Ureter (tissue), 1 donor: ENCODE measurements around the gene INKA1. TPM values are rescaled to one million over a fixed set of nuclear protein-coding genes. Genes with fewer than 3 reads are reported as not detected.
"Not testable (repeated sequence)": the region's sequence is repeated elsewhere in the genome, so short reads cannot be mapped to it uniquely, and the experiment has no call there.

Experiments used
- DNase-seq: peaks from one replicate; pipeline ENCODE4 v3.0.0-alpha.2; 2020; ENCODE audit warnings: low spot score
- total RNA-seq: library from RNA; stranded (reverse); gene quantifications from one replicate; pipeline ENCODE4 v1.2.4, GENCODE V29; 2023
- donor health status: DM: yes; HTN: yes; CAD: no.

Gene INKA1
- total RNA-seq, result 13.8 TPM

DNA sequence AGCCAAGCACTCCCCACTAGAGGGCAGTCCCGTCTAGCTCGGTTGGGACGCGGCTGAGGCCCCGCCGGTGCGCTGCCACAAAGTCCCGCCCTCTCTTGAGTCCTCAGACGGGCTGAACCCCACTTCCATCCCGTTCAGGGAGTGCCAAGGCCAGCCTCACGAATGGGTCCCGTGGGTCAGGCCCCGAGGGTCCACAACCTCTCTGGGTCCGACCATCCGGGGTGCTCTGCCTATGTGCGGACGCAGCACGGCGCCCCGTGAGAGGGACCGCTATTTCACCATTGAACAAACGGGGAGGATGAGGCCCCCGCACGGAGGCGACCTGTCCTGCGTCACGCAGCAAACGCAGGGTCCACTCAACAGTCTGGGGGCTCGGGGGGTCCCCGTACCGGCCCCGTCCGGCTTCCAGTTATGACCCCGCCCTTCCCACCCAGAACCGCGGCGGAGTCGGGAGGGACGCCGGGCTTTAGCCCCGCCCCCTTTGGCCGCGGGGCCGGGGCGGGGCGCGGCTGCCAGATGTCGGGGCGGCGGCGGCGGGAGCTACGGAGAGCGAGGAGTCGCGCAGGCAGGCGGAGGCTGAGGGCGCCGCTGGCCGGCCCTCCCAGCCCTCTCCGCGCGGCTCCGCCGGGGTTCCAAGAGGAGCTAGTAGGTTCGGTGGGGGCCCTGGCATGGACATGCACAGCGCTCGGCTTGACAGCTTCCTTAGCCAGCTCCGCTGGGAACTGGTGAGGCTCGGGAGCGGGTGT is at the start of gene INKA1:
TSS of gene INKA1 (plus strand) at position 543 of the 746 bp plus-strand sequence. CDS start at position 675, 132 bp downstream.
- DNase-seq, result peak; percentile 93

- DNase-seq, result no peak
Observed at GRCh38 chr3:49754536-49754935, 48.5 kb upstream of the INKA1 start.

DNA sequence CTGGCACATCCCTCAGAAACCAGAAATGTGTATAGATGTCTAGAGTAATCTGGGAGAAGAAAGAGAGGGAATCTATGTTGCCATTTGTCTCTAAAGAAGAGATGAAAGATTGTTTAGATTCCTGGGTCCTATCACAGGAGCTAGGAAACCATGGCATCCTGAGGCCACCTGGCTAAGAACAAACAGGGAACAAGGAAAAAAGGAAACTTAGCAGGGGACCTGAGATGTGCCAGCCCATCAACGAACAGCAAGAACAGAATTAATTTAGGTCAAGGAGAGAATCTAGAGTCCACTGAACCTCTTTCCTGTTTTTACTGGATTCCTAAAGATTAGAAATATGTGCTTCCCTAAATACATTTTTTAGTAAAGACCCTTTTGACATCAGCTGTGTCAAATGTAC is 47.0 kb upstream of the INKA1 start:
- DNase-seq, result no peak

GRCh38 chr3:49757197-49757596 is 45.9 kb upstream of the INKA1 start:
- DNase-seq, result no peak

- DNase-seq, result no peak
Observed at GRCh38 chr3:49759226-49759625, 43.8 kb upstream of the INKA1 start.

- DNase-seq, result no peak
Observed at GRCh38 chr3:49761661-49762060, 41.4 kb upstream of the INKA1 start.

- DNase-seq, result no peak
Observed at GRCh38 chr3:49763981-49764380, 39.1 kb upstream of the INKA1 start.

- no peak for DNase-seq
Observed at GRCh38 chr3:49769286-49769915, 33.7 kb upstream of the INKA1 start.

DNA sequence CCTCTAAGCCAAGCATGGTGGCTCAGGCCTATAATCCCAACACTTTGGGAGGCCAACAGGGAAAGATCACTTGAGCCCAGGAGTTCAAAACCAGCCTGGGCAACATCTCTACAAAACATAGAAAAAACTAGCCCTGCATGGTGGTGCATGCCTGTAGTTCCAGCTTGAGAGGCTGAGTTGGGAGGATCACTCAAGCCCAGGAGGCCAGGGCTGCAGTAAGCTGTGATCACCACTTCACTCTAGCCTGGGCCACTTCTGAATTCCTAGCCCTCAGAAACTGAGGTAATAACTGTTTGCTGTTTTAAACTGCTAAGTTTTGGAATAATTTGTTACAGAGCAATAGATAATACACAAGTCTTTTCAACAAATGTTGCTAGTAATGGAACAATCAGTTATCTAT is 33.1 kb upstream of the INKA1 start:
- DNase-seq, result no peak

- no peak for DNase-seq
Observed at GRCh38 chr3:49771340-49771938, 31.6 kb upstream of the INKA1 start.

GRCh38 chr3:49772703-49773102 is 30.4 kb upstream of the INKA1 start:
- DNase-seq, result no peak

DNA sequence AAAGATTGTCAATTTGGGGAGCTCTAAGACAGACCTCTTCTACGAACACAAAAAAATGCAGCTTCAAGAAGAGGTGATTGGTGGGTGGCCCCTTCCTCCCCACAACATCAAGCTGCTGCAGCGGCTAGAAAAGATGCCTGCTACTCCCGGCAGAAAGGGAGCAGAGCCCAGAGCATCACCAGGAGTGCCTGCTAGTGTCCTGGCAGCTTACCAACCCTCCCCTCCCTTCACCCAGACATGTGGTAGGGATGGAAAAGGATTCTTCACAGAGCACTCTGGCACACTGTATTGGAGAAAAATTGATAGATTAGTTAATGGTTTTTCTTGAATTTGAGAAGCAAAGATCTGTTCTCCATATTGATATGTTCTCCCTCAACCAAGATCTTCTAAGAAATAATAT is 27.5 kb upstream of the INKA1 start:
- DNase-seq, result no peak

DNA sequence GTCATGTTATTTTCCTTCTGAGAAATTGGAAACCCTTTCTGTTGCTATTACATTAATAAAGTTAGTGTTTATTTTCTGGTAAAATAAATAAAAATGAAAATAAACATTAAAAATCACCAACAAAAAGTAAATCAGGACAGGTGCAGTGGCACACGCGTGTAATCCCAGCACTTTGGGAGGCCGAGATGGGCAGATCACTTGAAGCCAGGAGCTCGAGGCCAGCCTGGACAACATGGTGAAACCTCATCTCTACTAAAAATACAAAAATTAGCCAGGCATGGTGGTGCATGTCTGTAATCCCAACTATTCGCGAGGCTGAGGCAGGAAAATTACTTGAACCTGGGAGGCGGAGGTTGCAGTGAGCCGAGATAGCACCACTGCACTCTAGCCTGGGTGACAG is 27.0 kb upstream of the INKA1 start:
- DNase-seq, result not testable (repeated sequence)

DNA sequence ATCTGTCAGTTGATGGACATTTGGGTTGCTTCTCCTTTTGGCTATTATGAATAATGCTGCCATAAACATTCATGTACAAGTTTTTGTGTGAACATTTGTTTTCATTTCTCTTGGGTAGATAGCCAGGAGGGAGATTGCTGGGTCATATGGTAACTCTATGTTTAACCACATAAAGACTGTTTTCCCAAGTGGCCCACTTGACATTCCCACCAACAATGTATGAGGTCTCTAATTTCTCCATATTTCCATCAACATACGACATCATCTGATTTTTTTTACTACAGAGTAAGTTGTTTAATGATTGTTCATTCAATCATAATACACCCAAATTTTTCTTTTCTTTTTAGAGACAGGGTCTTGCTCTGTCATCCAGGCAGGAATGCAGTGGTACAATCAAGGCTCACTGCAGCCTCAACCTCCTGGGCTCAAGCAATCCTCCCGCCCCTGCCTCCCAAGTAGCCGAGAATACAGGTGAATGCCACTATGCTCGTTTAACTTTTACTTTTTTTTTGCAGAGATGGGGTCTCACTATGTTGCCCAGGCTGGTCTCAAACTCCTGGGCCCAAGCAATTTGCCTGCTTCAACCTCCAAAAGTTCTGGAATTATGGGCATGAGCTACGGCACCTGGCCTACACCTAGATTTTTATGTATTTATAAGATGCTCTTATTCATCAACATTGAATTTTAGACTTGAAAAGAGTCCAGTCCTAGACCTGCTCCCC is 23.5 kb upstream of the INKA1 start:
- no peak for DNase-seq

GRCh38 chr3:49780080-49780974 is 22.7 kb upstream of the INKA1 start:
- no peak for DNase-seq

- not testable (repeated sequence) for DNase-seq
Observed at GRCh38 chr3:49780975-49781365, 22.1 kb upstream of the INKA1 start.

- no peak for DNase-seq
Observed at GRCh38 chr3:49781415-49782199, 21.5 kb upstream of the INKA1 start.

DNA sequence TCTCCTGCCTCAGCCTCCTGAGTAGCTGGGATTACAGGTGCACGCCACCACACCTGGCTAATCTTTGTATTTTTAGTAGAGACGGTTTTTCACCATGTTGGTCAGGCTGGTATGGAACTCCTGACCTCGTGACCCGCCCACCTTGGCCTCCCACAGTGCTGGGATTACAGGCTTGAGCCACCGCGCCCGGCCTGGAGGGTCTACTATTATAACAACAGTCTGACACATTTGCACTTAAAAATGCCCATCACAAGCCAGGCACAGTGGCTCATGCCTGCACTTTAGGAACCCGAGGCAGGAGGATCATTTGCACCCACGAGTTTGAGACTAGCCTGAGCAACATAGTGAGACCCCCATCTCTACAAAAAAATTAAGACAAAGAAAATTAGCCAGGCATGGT is 20.8 kb upstream of the INKA1 start:
- not testable (repeated sequence) for DNase-seq

- no peak for DNase-seq
Observed at GRCh38 chr3:49785565-49786356, 17.3 kb upstream of the INKA1 start.
